ENCODE results near the gene ASIC2. TPM values are rescaled to one million over a fixed set of nuclear protein-coding genes. Genes with fewer than 3 reads are reported as not detected.

ASIC2 gene
- total RNA-seq, 1 donor from 2014 or later: not detected

DNA sequence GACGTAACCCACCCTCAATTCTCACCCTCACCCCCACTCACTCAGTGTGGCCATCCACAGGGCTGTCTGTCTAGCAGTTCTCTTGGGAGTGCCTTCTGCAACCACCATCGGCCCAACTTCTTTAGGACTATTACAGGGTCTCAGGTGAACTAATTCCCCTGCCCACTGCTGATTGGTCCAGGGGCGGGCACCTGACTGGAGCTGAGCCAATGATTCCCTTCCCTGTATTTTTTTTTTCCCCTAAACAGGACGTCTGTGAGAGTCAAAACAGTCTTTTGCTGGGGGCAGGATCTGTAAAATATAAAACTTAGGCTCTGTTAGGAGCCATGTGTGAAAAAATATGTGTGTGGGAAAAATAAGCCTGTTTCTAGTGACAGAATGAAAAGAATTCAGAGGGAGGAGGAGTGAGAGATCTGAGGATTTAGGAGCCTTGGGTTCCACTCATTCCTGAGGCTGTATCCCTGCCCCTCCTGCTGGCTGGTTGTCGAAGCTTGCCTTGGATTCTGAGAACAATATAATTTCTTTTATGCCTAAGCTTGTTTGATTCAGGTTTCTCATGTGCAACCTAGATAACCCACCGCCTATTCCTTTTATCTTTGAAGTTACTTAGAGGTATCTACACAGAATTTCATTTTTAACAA lies 186.4 kb downstream of the ASIC2 start:
- intact Hi-C loops (cut with DNase I): no loop called here
- Histone ChIP-seq H3K27me3 (no peaks in the 10 kb centered on the region), H3K36me3 (no peaks in the 10 kb centered on the region), H3K4me1 (no peaks in the 10 kb centered on the region), H3K9me3 (no peaks in the 10 kb centered on the region), H3K4me3 (no peak overlapping the region), H3K27ac (no peak overlapping the region)
- TF ChIP-seq, protein P1, sequence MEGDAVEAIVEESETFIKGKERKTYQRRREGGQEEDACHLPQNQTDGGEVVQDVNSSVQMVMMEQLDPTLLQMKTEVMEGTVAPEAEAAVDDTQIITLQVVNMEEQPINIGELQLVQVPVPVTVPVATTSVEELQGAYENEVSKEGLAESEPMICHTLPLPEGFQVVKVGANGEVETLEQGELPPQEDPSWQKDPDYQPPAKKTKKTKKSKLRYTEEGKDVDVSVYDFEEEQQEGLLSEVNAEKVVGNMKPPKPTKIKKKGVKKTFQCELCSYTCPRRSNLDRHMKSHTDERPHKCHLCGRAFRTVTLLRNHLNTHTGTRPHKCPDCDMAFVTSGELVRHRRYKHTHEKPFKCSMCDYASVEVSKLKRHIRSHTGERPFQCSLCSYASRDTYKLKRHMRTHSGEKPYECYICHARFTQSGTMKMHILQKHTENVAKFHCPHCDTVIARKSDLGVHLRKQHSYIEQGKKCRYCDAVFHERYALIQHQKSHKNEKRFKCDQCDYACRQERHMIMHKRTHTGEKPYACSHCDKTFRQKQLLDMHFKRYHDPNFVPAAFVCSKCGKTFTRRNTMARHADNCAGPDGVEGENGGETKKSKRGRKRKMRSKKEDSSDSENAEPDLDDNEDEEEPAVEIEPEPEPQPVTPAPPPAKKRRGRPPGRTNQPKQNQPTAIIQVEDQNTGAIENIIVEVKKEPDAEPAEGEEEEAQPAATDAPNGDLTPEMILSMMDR (IDR thresholded peaks at IDR 0.05): no peak
- no peak for TF ChIP-seq POLR2AphosphoS5 (IDR thresholded peaks at IDR 0.05; ENCODE audit: insufficient read depth in 1 of 2, low read depth in 1 of 2)
- no peak for TF ChIP-seq POLR2A (IDR thresholded peaks at IDR 0.05)
- DNase-seq (ENCODE audit: extremely low spot score in 2 of 2): no peak

DNA sequence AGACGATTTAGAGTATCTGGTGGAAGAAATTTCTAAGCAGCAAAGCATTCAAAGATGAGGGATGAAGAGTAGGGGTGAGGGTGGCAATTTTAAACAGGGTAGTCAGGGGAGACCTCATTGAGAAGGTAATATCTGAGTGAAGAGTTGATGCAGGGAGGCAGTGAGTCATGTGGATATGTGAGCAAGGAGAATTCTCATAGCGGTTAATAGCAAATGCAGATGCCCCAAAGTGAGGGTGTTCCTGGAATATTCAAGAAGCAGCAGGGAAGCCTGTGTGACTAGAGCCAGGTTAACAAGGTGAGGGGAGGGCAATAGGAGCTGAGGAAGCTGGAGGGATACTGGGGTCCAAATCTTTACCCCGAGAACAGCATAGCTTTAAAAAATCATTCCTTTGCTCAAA lies 187.2 kb downstream of the ASIC2 start:
- Histone ChIP-seq H3K4me3 (no peak overlapping the region), H3K27ac (no peak overlapping the region), H3K27me3 (no peaks in the 10 kb centered on the region), H3K4me1 (no peaks in the 10 kb centered on the region), H3K36me3 (no peaks in the 10 kb centered on the region), H3K9me3 (no peaks in the 10 kb centered on the region)
- intact Hi-C loops (cut with DNase I): no loop called here
- TF ChIP-seq POLR2AphosphoS5 (IDR thresholded peaks at IDR 0.05; ENCODE audit: insufficient read depth in 1 of 2, low read depth in 1 of 2): no peak
- TF ChIP-seq, protein P1 (IDR thresholded peaks at IDR 0.05): no peak
- no peak for TF ChIP-seq POLR2A (IDR thresholded peaks at IDR 0.05)
- no peak for DNase-seq (ENCODE audit: extremely low spot score in 2 of 2)

- H3K36me3 ChIP-seq: no peaks in the 10 kb centered on the region
- no peak overlapping the region for H3K4me3 ChIP-seq
- H3K9me3 ChIP-seq: no peaks in the 10 kb centered on the region
- H3K27me3 ChIP-seq: no peaks in the 10 kb centered on the region
- TF ChIP-seq POLR2AphosphoS5 (IDR thresholded peaks at IDR 0.05; ENCODE audit: insufficient read depth in 1 of 2, low read depth in 1 of 2): no peak
- TF ChIP-seq, protein P1 (IDR thresholded peaks at IDR 0.05): no peak
- no peak for TF ChIP-seq POLR2A (IDR thresholded peaks at IDR 0.05)
- no peak for DNase-seq (ENCODE audit: extremely low spot score in 2 of 2)
- H3K27ac ChIP-seq: no peak overlapping the region
- no peaks in the 10 kb centered on the region for H3K4me1 ChIP-seq
- intact Hi-C loops (cut with DNase I): no loop called here
Observed at GRCh38 chr17:33099906-33100305, 193.2 kb downstream of the ASIC2 start.

DNA sequence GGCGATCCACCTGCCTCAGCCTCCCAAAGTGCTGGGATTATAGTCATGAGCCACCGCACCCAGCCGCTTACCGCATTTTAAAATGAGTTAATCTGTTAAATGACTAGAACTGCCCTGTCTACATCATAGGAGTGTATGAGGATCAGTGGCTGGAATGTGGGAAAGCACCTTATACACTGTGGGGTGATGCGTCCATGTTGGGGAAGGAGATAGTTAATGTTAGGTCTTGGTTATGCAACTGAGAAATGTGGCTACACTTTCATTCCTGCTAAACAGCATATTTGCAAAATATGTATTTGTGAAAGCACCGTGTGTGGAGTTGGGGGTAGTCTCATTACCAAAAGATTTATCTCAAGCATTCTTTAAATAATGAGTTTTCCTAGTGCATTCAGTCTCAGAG lies 193.8 kb downstream of the ASIC2 start:
- H3K9me3 ChIP-seq: no peaks in the 10 kb centered on the region
- no peak overlapping the region for H3K27ac ChIP-seq
- intact Hi-C loops (cut with DNase I): no loop called here
- no peaks in the 10 kb centered on the region for H3K27me3 ChIP-seq
- H3K4me3 ChIP-seq: no peak overlapping the region
- H3K4me1 ChIP-seq: no peaks in the 10 kb centered on the region
- TF ChIP-seq POLR2A (IDR thresholded peaks at IDR 0.05) (no peak), POLR2AphosphoS5 (IDR thresholded peaks at IDR 0.05; ENCODE audit: insufficient read depth in 1 of 2, low read depth in 1 of 2) (no peak)
- TF ChIP-seq, protein P1 (IDR thresholded peaks at IDR 0.05): no peak
- H3K36me3 ChIP-seq: no peaks in the 10 kb centered on the region
- DNase-seq (ENCODE audit: extremely low spot score in 2 of 2): no peak

DNA sequence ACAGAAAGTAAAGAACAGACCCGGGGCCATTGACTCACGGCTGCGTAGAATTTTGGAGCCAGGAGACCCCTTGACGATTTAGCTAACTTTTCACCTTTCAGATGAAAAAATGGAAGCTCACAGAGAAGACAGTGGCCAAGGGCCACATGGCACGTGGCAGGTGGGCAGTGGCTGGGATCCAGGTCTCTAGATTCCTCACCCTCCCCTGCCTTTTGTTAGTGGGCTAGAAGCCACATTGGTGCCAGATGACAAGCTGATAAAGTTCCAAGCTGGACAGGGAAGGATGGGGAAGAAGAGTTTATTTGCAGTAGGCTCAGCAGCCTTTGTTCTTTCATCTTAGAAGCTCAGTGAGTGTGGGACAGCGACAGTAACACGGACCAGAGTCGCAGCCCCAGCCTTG lies 195.7 kb downstream of the ASIC2 start:
- no peaks in the 10 kb centered on the region for H3K27me3 ChIP-seq
- H3K4me3 ChIP-seq: no peak overlapping the region
- no peaks in the 10 kb centered on the region for H3K36me3 ChIP-seq
- intact Hi-C loops (cut with DNase I): no loop called here
- no peak for TF ChIP-seq POLR2A (IDR thresholded peaks at IDR 0.05)
- TF ChIP-seq POLR2AphosphoS5 (IDR thresholded peaks at IDR 0.05; ENCODE audit: insufficient read depth in 1 of 2, low read depth in 1 of 2): no peak
- TF ChIP-seq, protein P1 (IDR thresholded peaks at IDR 0.05): no peak
- no peaks in the 10 kb centered on the region for H3K4me1 ChIP-seq
- no peak overlapping the region for H3K27ac ChIP-seq
- DNase-seq (ENCODE audit: extremely low spot score in 2 of 2): no peak
- no peaks in the 10 kb centered on the region for H3K9me3 ChIP-seq

Measured in vagina (tissue), 2 donors.